Adrenal gland (tissue), 12 donors: ENCODE measurements around the gene OGFOD2. TPM values are rescaled to one million over a fixed set of nuclear protein-coding genes. Genes with fewer than 3 reads are reported as not detected.

ENCODE experiments used
- DNase-seq, 7 donors: peaks; one replicate each; pipeline ENCODE4 v3.0.0-alpha.2; 2019 to 2020
- H3K27ac ChIP-seq, 5 donors: fragments of 200-600 bp; sonication (generic) in 4 of 5; 1 replicate in 3 of 5; 2 replicates in 2 of 5; pipeline versions ENCODE4 v1.5.1 to v1.8.0; 2016 to 2020; ENCODE audit warnings: mild to moderate bottlenecking in 1 of 5
- H3K27me3 ChIP-seq: fragments of 200-600 bp; 2 replicates; pipeline ENCODE4 v1.8.0; 2021
- H3K36me3 ChIP-seq, 2 donors: fragments of 200-600 bp; replicated peaks in 1 of 2; 1 replicate in 1 of 2; 2 replicates in 1 of 2; pipeline versions ENCODE4 v1.5.1 to v1.8.0; 2018 to 2022
- H3K4me1 ChIP-seq, 2 donors: fragments of 200-600 bp; replicated peaks in 1 of 2; 1 replicate in 1 of 2; 2 replicates in 1 of 2; pipeline versions ENCODE4 v1.5.1 to v1.8.0; 2018 to 2021
- H3K4me3 ChIP-seq, 4 donors: fragments of 200-600 bp; sonication (generic) in 3 of 4; one replicate each; pipeline ENCODE4 v1.5.1; 2016 to 2018
- H3K9me3 ChIP-seq, 3 donors: fragments of 200-600 bp; sonication (generic) in 1 of 3; replicated peaks in 1 of 3; 1 replicate in 2 of 3; 2 replicates in 1 of 3; pipeline versions ENCODE4 v1.5.1 to v1.8.0; 2016 to 2021
- POLR2A ChIP-seq, 2 donors: fragments of 450-650 bp; IDR thresholded peaks; one replicate each; pipeline ENCODE4 v1.6.1; 2017; ENCODE audit warnings: antibody characterized with exemption in 2 of 2, mild to moderate bottlenecking in 2 of 2, moderate library complexity in 1 of 2
- WGBS, 4 donors: extraction: QIAGEN DNeasy Blood & Tissue Kit in 2 of 4; methylation state at CpG; one replicate each; pipeline versions ENCODE4 v1.1.5 to v1.1.7; 2013 to 2017; 5-methylcytosine and 5-hydroxymethylcytosine counted together
- intact Hi-C, 2 donors: fragments of 100-400 bp; cut with DNase I; formaldehyde crosslinking; loops; one replicate each; pipeline versions ENCODE4 v1.14.1 to v1.15.0; 2022 to 2023
- polyA plus RNA-seq, 3 donors: library from polyadenylated mRNA; stranded (reverse); fragments of 200-250 nt in 2 of 3; fragments of 350-450 nt in 1 of 3; fragmentation: Illumina TruSeq in 1 of 3; extraction: RNeasy Lipid Tissue Mini Kit (QIAGEN cat#74804) in 1 of 3; gene quantifications; one replicate each; pipeline ENCODE4 v1.2.3, GENCODE V29; 2013 to 2014
- total RNA-seq, 9 donors: library from RNA; depleted of rRNA in 4 of 9; stranded (reverse); fragments of >200 nt in 4 of 9; fragments of 120-200 nt in 1 of 9; fragmentation: NEBNext Ultra II Directional in 1 of 9; extraction: Animal tissue kit (Norgen Biotek cat#: 25700) in 1 of 9; gene quantifications; one replicate each; pipeline versions ENCODE4 v1.1.0 to v1.2.4, GENCODE V29; 2013 to 2023
- TF ChIP-seq, protein P1 (sequence below), 6 experiments: fragments of 450-650 bp in 4 of 6; fragments of 200-600 bp in 2 of 6; sonication (generic) in 1 of 6; IDR thresholded peaks; 1 replicate in 5 of 6; 2 replicates in 1 of 6; pipeline versions ENCODE4 v1.5.1 to v1.8.0; 2016 to 2021; ENCODE audit warnings: antibody characterized with exemption in 6 of 6, mild to moderate bottlenecking in 2 of 6, moderate library complexity in 1 of 6
- donor health status: healthy with polysubstance abuse.
- donor health status: Bipolar disorder and iron deficiency.
- donor health status: DM: yes; HTN: yes; CAD: no.
- donor health status: DM: no; HTN: no; CAD: no.
- donor health status: DM: no; HTN: no; CAD: no.
- donor health status: DM: yes; HTN: yes; CAD: no.

The OGFOD2 gene
- total and polyA plus RNA-seq, 12 donors = 6.2 to 44.8 (median 20.3) TPM

DNA sequence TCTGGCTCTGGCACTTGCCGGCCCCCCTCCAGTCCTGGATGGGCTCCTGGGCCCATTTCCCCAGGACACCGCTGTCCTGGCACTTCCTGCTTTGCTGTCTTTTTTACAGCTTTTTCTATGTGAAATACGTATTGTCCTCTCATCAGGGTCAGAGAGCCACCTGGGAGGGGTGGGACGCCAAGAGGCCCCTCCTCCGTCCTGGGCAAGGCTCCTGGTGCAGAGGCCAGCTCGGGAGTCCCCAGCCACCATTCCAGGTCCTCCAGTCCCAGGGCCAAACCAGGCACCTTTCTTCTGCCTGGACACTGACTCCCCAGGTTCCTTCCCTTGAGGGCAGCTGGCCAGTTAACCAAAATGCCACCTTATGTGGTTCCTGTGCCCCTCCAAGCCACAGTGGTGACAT lies 28.2 kb downstream of the OGFOD2 start:
- no peaks in the 10 kb centered on the region for H3K27me3 ChIP-seq
- H3K27ac ChIP-seq = no peak overlapping the region
- H3K9me3 ChIP-seq = no peaks in the 10 kb centered on the region
- H3K36me3 ChIP-seq = peaks cover 0 to 53% of the 10 kb centered on the region in 2 donors
- DNase-seq = no peak
- intact Hi-C loops = no loop called here
- WGBS, 4 donors = 84 to 93% (median 87%) methylated on average over 2 to 6 of the region's 6 CpGs
- no peak overlapping the region for H3K4me3 ChIP-seq
- TF ChIP-seq, protein P1, sequence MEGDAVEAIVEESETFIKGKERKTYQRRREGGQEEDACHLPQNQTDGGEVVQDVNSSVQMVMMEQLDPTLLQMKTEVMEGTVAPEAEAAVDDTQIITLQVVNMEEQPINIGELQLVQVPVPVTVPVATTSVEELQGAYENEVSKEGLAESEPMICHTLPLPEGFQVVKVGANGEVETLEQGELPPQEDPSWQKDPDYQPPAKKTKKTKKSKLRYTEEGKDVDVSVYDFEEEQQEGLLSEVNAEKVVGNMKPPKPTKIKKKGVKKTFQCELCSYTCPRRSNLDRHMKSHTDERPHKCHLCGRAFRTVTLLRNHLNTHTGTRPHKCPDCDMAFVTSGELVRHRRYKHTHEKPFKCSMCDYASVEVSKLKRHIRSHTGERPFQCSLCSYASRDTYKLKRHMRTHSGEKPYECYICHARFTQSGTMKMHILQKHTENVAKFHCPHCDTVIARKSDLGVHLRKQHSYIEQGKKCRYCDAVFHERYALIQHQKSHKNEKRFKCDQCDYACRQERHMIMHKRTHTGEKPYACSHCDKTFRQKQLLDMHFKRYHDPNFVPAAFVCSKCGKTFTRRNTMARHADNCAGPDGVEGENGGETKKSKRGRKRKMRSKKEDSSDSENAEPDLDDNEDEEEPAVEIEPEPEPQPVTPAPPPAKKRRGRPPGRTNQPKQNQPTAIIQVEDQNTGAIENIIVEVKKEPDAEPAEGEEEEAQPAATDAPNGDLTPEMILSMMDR (IDR thresholded peaks at IDR 0.05) = no peak
- TF ChIP-seq POLR2A (IDR thresholded peaks at IDR 0.05) = no peak
- H3K4me1 ChIP-seq = no peaks in the 10 kb centered on the region

DNA sequence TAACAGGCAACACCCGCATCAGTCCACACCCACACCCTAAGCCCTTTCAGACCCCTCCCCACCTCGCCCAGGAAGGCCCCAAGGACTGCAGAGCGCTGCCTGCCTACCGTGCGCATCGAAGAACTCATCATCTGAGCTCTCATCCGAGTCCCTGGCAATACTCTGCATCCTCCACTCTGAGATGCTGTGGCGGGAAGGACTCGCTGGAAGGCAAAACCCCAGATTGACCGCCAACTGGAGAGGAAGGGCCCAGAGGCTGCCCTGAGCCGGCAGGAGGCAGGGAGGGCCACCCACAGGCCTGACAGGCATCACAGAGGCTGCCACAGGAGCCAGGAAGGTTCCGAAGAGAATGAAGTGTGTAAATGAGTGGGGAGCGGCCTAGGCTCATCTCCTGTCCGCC lies 29.2 kb downstream of the OGFOD2 start:
- Histone ChIP-seq H3K9me3 (no peaks in the 10 kb centered on the region), H3K4me3 (no peak overlapping the region), H3K27me3 (no peaks in the 10 kb centered on the region), H3K36me3 (peaks cover 0 to 60% of the 10 kb centered on the region in 2 donors), H3K4me1 (no peaks in the 10 kb centered on the region), H3K27ac (no peak overlapping the region)
- 87 to 95% (median 91%) methylated on average over 13 to 14 of the region's 14 CpGs for WGBS, 4 donors
- TF ChIP-seq POLR2A (IDR thresholded peaks at IDR 0.05) = no peak
- TF ChIP-seq, protein P1 (IDR thresholded peaks at IDR 0.05) = no peak
- intact Hi-C loops = no loop called here
- DNase-seq = no peak

- WGBS, 4 donors = 87 to 94% (median 92%) methylated on average over 18 to 22 of the region's 22 CpGs
- no peak for DNase-seq
- intact Hi-C loops = no loop called here
- Histone ChIP-seq H3K27me3 (no peaks in the 10 kb centered on the region), H3K36me3 (peaks cover 0 to 58% of the 10 kb centered on the region in 2 donors), H3K27ac (no peak overlapping the region), H3K9me3 (no peaks in the 10 kb centered on the region), H3K4me1 (no peaks in the 10 kb centered on the region), H3K4me3 (no peak overlapping the region)
- TF ChIP-seq, protein P1 (IDR thresholded peaks at IDR 0.05) = no peak
- TF ChIP-seq POLR2A (IDR thresholded peaks at IDR 0.05) = no peak
Observed at GRCh38 chr12:123005081-123005626, 30.1 kb downstream of the OGFOD2 start.

GRCh38 chr12:123006977-123007376 lies 31.9 kb downstream of the OGFOD2 start:
- Histone ChIP-seq H3K9me3 (no peaks in the 10 kb centered on the region), H3K36me3 (peaks cover 0 to 49% of the 10 kb centered on the region in 2 donors), H3K4me3 (no peak overlapping the region), H3K27ac (no peak overlapping the region), H3K4me1 (no peaks in the 10 kb centered on the region), H3K27me3 (no peaks in the 10 kb centered on the region)
- TF ChIP-seq, protein P1 (IDR thresholded peaks at IDR 0.05) = no peak
- TF ChIP-seq POLR2A (IDR thresholded peaks at IDR 0.05) = no peak
- WGBS, 4 donors = 82 to 87% (median 85%) methylated on average over 12 of the region's 12 CpGs
- no peak for DNase-seq
- intact Hi-C loops = no loop called here
